Prostate gland (tissue), 2 donors: ENCODE measurements around the gene UGT2B7. TPM values are rescaled to one million over a fixed set of nuclear protein-coding genes. Genes with fewer than 3 reads are reported as not detected.

ENCODE experiments used
- DNase-seq: peaks from one replicate; pipeline ENCODE4 v3.0.0-alpha.2; 2019; ENCODE audit warnings: low spot score
- H3K27ac ChIP-seq, 2 donors: fragments of 200-600 bp; sonication (generic); 2 replicates each; pipeline ENCODE4 v1.5.1; 2017 to 2019
- H3K27me3 ChIP-seq: fragments of 200-600 bp; sonication (generic); replicated peaks from 2 replicates; pipeline ENCODE4 v1.5.1; 2019; ENCODE audit not compliant: insufficient read depth
- H3K36me3 ChIP-seq, 2 donors: fragments of 200-600 bp; sonication (generic); 1 replicate in 1 of 2; 2 replicates in 1 of 2; pipeline versions ENCODE4 v1.5.1 to v1.8.1; 2017 to 2019
- H3K4me1 ChIP-seq: fragments of 200-600 bp; sonication (generic); replicated peaks from 2 replicates; pipeline ENCODE4 v1.5.1; 2019
- H3K4me3 ChIP-seq, 2 donors: fragments of 200-600 bp; sonication (generic); 2 replicates each; pipeline ENCODE4 v1.5.1; 2017 to 2019
- H3K9me3 ChIP-seq: fragments of 200-600 bp; sonication (generic); 2 replicates; pipeline ENCODE4 v1.5.1; 2017
- CTCF ChIP-seq, 4 experiments: fragments of 200-600 bp in 2 of 4; fragments of 450-650 bp in 2 of 4; sonication (generic) in 2 of 4; IDR thresholded peaks; 1 replicate in 3 of 4; 2 replicates in 1 of 4; pipeline ENCODE4 v1.5.1; 2016 to 2019; ENCODE audit warnings: antibody characterized with exemption in 4 of 4, mild to moderate bottlenecking in 2 of 4, moderate library complexity in 2 of 4
- POLR2A ChIP-seq: fragments of 450-650 bp; IDR thresholded peaks from one replicate; pipeline ENCODE4 v1.6.1; 2016; ENCODE audit warnings: antibody characterized with exemption, mild to moderate bottlenecking
- POLR2AphosphoS5 ChIP-seq: sonication (generic); formaldehyde crosslinking; IDR thresholded peaks from one replicate; pipeline ENCODE4 v1.6.1; 2017; ENCODE audit warnings: antibody characterized with exemption
- WGBS: methylation state at CpG from one replicate; pipeline ENCODE4 v1.1.5; 2018; 5-methylcytosine and 5-hydroxymethylcytosine counted together
- intact Hi-C: fragments of 100-400 bp; cut with DNase I; formaldehyde crosslinking; loops from one replicate; pipeline ENCODE4 v1.14.2; 2022
- total RNA-seq, 2 donors: library from RNA; depleted of rRNA; stranded (reverse); fragments of >200 nt; gene quantifications; one replicate each; pipeline ENCODE4 v1.1.0, GENCODE V29; 2016

UGT2B7 gene
- total RNA-seq, 2 donors from 2014 or later: not detected

- Histone ChIP-seq H3K27me3 (no peaks in the 10 kb centered on the region), H3K4me3 (no peak overlapping the region), H3K4me1 (no peaks in the 10 kb centered on the region), H3K36me3 (no peaks in the 10 kb centered on the region), H3K9me3 (no peaks in the 10 kb centered on the region), H3K27ac (no peak overlapping the region)
- TF ChIP-seq POLR2AphosphoS5 (no peak), POLR2A (no peak), CTCF (IDR thresholded peaks at IDR 0.05) (no peak)
- no peak for DNase-seq
- WGBS: 70% methylated on average over 1 of the region's 1 CpG
- intact Hi-C loops: no loop called here
Measured at GRCh38 chr4:69089388-69089787, 6.9 kb upstream of the UGT2B7 start.

GRCh38 chr4:69092190-69092589 lies 4.1 kb upstream of the UGT2B7 start:
- Histone ChIP-seq H3K27me3 (no peaks in the 10 kb centered on the region), H3K36me3 (no peaks in the 10 kb centered on the region), H3K4me3 (no peak overlapping the region), H3K4me1 (no peaks in the 10 kb centered on the region), H3K27ac (no peak overlapping the region), H3K9me3 (no peaks in the 10 kb centered on the region)
- DNase-seq: no peak
- intact Hi-C loops: no loop called here
- 71% methylated on average over 1 of the region's 1 CpG for WGBS
- TF ChIP-seq CTCF (IDR thresholded peaks at IDR 0.05) (no peak), POLR2A (no peak), POLR2AphosphoS5 (no peak)

- no peak for DNase-seq
- H3K4me3 ChIP-seq: no peak overlapping the region
- intact Hi-C loops: no loop called here
- no peaks in the 10 kb centered on the region for H3K36me3 ChIP-seq
- no peaks in the 10 kb centered on the region for H3K9me3 ChIP-seq
- TF ChIP-seq CTCF (IDR thresholded peaks at IDR 0.05) (no peak), POLR2A (no peak), POLR2AphosphoS5 (no peak)
- H3K4me1 ChIP-seq: no peaks in the 10 kb centered on the region
- H3K27me3 ChIP-seq: no peaks in the 10 kb centered on the region
- WGBS: 99% methylated on average over 6 of the region's 6 CpGs
- H3K27ac ChIP-seq: no peak overlapping the region
Measured at GRCh38 chr4:69092980-69093568, 3.2 kb upstream of the UGT2B7 start.

DNA sequence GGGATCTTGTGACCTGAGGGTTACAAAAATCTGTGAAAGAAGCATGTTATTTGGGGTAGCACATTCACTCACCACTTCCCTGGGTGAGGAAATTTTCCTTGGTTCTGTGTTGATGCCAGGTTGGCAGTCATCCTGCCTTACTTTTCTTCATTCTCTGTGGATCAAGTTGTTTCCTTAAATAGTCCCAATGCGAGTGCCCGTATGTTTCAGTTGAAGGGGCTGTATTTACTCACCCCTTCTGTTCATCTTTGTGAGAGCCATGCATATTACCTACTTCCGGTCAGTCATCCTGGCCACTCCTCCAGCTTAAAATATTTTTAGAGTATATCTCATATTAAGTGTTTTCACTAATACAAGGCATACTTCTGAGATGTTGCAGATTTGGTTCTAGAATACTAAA lies 2.6 kb upstream of the UGT2B7 start:
- intact Hi-C loops: no loop called here
- no peaks in the 10 kb centered on the region for H3K36me3 ChIP-seq
- H3K4me1 ChIP-seq: no peaks in the 10 kb centered on the region
- TF ChIP-seq CTCF (IDR thresholded peaks at IDR 0.05) (no peak), POLR2AphosphoS5 (no peak), POLR2A (no peak)
- no peak for DNase-seq
- no peak overlapping the region for H3K27ac ChIP-seq
- H3K4me3 ChIP-seq: no peak overlapping the region
- 94% methylated on average over 3 of the region's 3 CpGs for WGBS
- H3K9me3 ChIP-seq: no peaks in the 10 kb centered on the region
- no peaks in the 10 kb centered on the region for H3K27me3 ChIP-seq

GRCh38 chr4:69095301-69095731 lies 958 bp upstream of the UGT2B7 start:
- DNase-seq: no peak
- 15% methylated on average over 2 of the region's 2 CpGs for whole genome bisulfite sequencing
- intact Hi-C loops: no loop called here

More at GRCh38 chr4:69095301-69095731, 958 bp upstream of the UGT2B7 start:
- H3K9me3 ChIP-seq: no peaks in the 10 kb centered on the region
- TF ChIP-seq POLR2A (no peak), CTCF (IDR thresholded peaks at IDR 0.05) (no peak), POLR2AphosphoS5 (no peak)
- no peaks in the 10 kb centered on the region for H3K36me3 ChIP-seq
- no peak overlapping the region for H3K4me3 ChIP-seq
- H3K4me1 ChIP-seq: no peaks in the 10 kb centered on the region
- no peaks in the 10 kb centered on the region for H3K27me3 ChIP-seq
- no peak overlapping the region for H3K27ac ChIP-seq
